Panc1 (cell line): ENCODE data around the gene CEP44. TPM values are rescaled to one million over a fixed set of nuclear protein-coding genes. Genes with fewer than 3 reads are reported as not detected.

Source experiments
- ATAC-seq: fragments of 200-7000 bp; cut with Tn5 transposase; 2 replicates; pipeline ENCODE4 v1.9.1; 2020; ENCODE audit warnings: mild to moderate bottlenecking, moderate library complexity
- BruUV-seq: library from RNA; stranded (reverse); fragments of 400-500 nt; replicated peaks from 2 replicates; lab custom pipeline; 2021; lab: Mats Ljungman, UMichigan
- CTCF ChIA-PET: fragments of 300-600 bp; sonication (Branson Sonifier 250); formaldehyde crosslinking; loops from one replicate; lab custom pipeline; 2022; ENCODE audit warnings: antibody characterized with exemption; lab: Charles Lee
- POLR2A ChIA-PET: fragments of 300-600 bp; sonication (Branson Sonifier 250); formaldehyde crosslinking; loops from one replicate; lab custom pipeline; 2022; ENCODE audit warnings: antibody characterized with exemption; lab: Charles Lee
- DNase-seq: peaks from one replicate; pipeline ENCODE4 v3.0.0-alpha.2; 2010; ENCODE audit warnings: low read depth, low spot score
- H3K27ac ChIP-seq: 2 replicates; pipeline ENCODE4 v1.5.1; 2011; ENCODE audit warnings: mild to moderate bottlenecking, low read length, inconsistent platforms
- H3K27me3 ChIP-seq: fragments of 200-500 bp; sonication (Bioruptor generic); 2 replicates; pipeline ENCODE4 v1.6.0; 2014; ENCODE audit warnings: low read length, inconsistent platforms; ENCODE audit not compliant: control insufficient read depth, insufficient read depth
- H3K36me3 ChIP-seq: fragments of 200-500 bp; sonication (Bioruptor generic); 2 replicates; pipeline ENCODE4 v1.5.1; 2014; ENCODE audit warnings: inconsistent platforms, mild to moderate bottlenecking, low read length, moderate library complexity; ENCODE audit not compliant: control insufficient read depth, insufficient read depth
- H3K4me1 ChIP-seq: 2 replicates; pipeline ENCODE4 v1.5.1; 2011; ENCODE audit warnings: inconsistent platforms, mild to moderate bottlenecking, low read length, moderate library complexity; ENCODE audit not compliant: control insufficient read depth, insufficient read depth
- H3K4me3 ChIP-seq, 2 experiments: 2 replicates each; pipeline ENCODE4 v1.5.1; 2011 to 2012; ENCODE audit warnings: low read depth in 2 of 2, low read length in 2 of 2, mild to moderate bottlenecking in 2 of 2, inconsistent platforms in 1 of 2, moderate library complexity in 1 of 2
- H3K9me3 ChIP-seq: fragments of 200-500 bp; sonication (Bioruptor generic); 2 replicates; pipeline ENCODE4 v1.5.1; 2014; ENCODE audit warnings: low read depth, mild to moderate bottlenecking, inconsistent platforms, low read length, moderate library complexity; ENCODE audit not compliant: control insufficient read depth, insufficient read depth
- CTCF ChIP-seq: fragments of 450-650 bp; IDR thresholded peaks from 2 replicates; pipeline ENCODE4 v1.5.1; 2017; ENCODE audit warnings: mild to moderate bottlenecking
- POLR2AphosphoS5 ChIP-seq: IDR thresholded peaks from 2 replicates; pipeline ENCODE4 v1.6.1; 2012; ENCODE audit warnings: mild to moderate bottlenecking, low read depth, low read length, moderate library complexity
- SIN3A ChIP-seq: IDR thresholded peaks from 2 replicates; pipeline ENCODE4 v1.6.1; 2012; ENCODE audit warnings: low read depth, mild to moderate bottlenecking, low read length, moderate library complexity, borderline replicate concordance; ENCODE audit not compliant: insufficient read depth
- TCF7L2 ChIP-seq: IDR thresholded peaks from 2 replicates; pipeline ENCODE4 v1.6.1; 2011; ENCODE audit warnings: mild to moderate bottlenecking, low read depth, low read length, inconsistent platforms
- in situ Hi-C: cut with HindIII; loops from 2 replicates; pipeline ENCODE4 v1.10.0; 2016; ENCODE audit warnings: low sequenced_read_pairs, low pct_unique_long_range_greater_than_20kb
- intact Hi-C: fragments of 100-400 bp; cut with micrococcal nuclease; formaldehyde crosslinking; loops from one replicate; pipeline ENCODE4 v1.10.0; 2022; ENCODE audit not compliant: unreplicated experiment
- total RNA-seq: library from RNA; stranded (reverse); gene quantifications from one replicate; pipeline ENCODE4 v1.2.1, GENCODE V29; 2021; ENCODE audit not compliant: unreplicated experiment
- TF ChIP-seq, protein P1 (sequence below), 2 experiments: IDR thresholded peaks; 2 replicates each; pipeline ENCODE4 v1.6.1; 2011 to 2012; ENCODE audit warnings: low read depth in 2 of 2, control low read depth in 1 of 2, low read length in 1 of 2, mild to moderate bottlenecking in 1 of 2, moderate library complexity in 1 of 2; ENCODE audit not compliant: insufficient read depth in 1 of 2

CEP44 gene
- total RNA-seq, 1 experiment from 2014 or later: 9.8 TPM

DNA sequence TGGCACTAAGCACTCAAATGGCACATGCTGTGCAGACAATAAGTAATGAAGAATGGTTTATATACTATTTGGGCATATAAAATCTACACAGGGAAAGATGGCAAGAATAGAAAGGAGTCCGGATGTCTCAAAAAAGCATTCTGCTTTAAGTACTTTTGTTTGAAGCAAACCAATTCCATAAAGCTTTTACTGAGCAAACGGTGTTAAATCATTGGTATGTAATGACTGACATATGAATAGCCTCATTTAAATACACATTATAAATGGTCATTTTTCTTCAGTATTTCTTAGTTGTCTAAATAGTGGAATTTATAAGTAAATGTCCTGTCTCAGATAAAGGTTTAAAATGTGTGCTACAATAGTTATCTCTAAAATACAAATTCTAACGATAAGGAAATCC is 6.3 kb upstream of the CEP44 start:
- Histone ChIP-seq H3K4me1 (peaks cover 3% of the 10 kb centered on the region; the same call in 1 of the 2 replicates), H3K27ac (no peak overlapping the region), H3K4me3 (no peak overlapping the region), H3K27me3 (no peaks in the 10 kb centered on the region), H3K9me3 (no peaks in the 10 kb centered on the region), H3K36me3 (peaks cover 1% of the 10 kb centered on the region; the same call in 1 of the 2 replicates)
- in situ Hi-C loops (no loop called here), intact Hi-C loops (no loop called here)
- BruUV-seq: no TSS peak
- CTCF ChIA-PET: no interaction called here
- ATAC-seq: no peak
- DNase-seq: no peak
- POLR2A ChIA-PET: no interaction called here
- TF ChIP-seq POLR2AphosphoS5 (no peak), TCF7L2 (no peak), CTCF (no peak), SIN3A (no peak)
- TF ChIP-seq, protein P1, sequence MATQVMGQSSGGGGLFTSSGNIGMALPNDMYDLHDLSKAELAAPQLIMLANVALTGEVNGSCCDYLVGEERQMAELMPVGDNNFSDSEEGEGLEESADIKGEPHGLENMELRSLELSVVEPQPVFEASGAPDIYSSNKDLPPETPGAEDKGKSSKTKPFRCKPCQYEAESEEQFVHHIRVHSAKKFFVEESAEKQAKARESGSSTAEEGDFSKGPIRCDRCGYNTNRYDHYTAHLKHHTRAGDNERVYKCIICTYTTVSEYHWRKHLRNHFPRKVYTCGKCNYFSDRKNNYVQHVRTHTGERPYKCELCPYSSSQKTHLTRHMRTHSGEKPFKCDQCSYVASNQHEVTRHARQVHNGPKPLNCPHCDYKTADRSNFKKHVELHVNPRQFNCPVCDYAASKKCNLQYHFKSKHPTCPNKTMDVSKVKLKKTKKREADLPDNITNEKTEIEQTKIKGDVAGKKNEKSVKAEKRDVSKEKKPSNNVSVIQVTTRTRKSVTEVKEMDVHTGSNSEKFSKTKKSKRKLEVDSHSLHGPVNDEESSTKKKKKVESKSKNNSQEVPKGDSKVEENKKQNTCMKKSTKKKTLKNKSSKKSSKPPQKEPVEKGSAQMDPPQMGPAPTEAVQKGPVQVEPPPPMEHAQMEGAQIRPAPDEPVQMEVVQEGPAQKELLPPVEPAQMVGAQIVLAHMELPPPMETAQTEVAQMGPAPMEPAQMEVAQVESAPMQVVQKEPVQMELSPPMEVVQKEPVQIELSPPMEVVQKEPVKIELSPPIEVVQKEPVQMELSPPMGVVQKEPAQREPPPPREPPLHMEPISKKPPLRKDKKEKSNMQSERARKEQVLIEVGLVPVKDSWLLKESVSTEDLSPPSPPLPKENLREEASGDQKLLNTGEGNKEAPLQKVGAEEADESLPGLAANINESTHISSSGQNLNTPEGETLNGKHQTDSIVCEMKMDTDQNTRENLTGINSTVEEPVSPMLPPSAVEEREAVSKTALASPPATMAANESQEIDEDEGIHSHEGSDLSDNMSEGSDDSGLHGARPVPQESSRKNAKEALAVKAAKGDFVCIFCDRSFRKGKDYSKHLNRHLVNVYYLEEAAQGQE (IDR thresholded peaks at IDR 0.05; ENCODE audit: insufficient read depth in 1 of 2, low read depth in 2 of 2, low read length in 1 of 2): no peak

DNA sequence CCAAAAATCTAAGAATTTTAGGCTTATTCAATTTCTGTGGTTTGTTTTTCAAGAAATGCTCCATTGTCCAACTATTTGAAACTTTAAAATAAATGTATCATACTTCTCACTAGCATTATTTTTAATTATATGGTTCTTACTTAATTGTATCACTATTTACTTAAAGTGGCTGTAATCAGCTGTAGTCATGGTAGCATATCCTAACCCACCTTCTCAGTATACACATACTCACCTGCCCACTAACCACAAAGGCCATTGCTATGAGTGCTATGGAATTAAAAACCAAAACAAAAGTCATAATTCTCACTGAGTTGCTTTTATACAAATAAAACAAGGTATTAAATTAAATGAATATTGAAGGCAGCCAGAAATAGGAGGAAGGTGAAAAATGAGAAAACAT is 5.2 kb upstream of the CEP44 start:
- no peaks in the 10 kb centered on the region for H3K27me3 ChIP-seq
- no TSS peak for BruUV-seq
- peaks cover 3% of the 10 kb centered on the region; the same call in 1 of the 2 replicates for H3K4me1 ChIP-seq
- no peaks in the 10 kb centered on the region for H3K9me3 ChIP-seq
- H3K36me3 ChIP-seq: peaks cover 2% of the 10 kb centered on the region; the same call in 1 of the 2 replicates
- in situ Hi-C loops (no loop called here), intact Hi-C loops (no loop called here)
- DNase-seq (no peak), ATAC-seq (no peak)
- H3K27ac ChIP-seq: no peak overlapping the region
- no peak overlapping the region for H3K4me3 ChIP-seq
- TF ChIP-seq POLR2AphosphoS5: no peak
- TF ChIP-seq CTCF: no peak
- TF ChIP-seq, protein P1 (IDR thresholded peaks at IDR 0.05; ENCODE audit: insufficient read depth in 1 of 2, low read depth in 2 of 2, low read length in 1 of 2): no peak
- TF ChIP-seq SIN3A: no peak
- TF ChIP-seq TCF7L2: no peak
- ChIA-PET POLR2A (no interaction called here), CTCF (no interaction called here)
